Central memory CD4-positive, alpha-beta T cell (primary cell): ENCODE data around the gene NFYB.
A peak's percentile ranks its signal among the peaks of the same experiment; 100 is the strongest.

Experiments used
- DNase-seq: peaks from one replicate; pipeline ENCODE4 v3.0.0; 2022

The NFYB gene

DNA sequence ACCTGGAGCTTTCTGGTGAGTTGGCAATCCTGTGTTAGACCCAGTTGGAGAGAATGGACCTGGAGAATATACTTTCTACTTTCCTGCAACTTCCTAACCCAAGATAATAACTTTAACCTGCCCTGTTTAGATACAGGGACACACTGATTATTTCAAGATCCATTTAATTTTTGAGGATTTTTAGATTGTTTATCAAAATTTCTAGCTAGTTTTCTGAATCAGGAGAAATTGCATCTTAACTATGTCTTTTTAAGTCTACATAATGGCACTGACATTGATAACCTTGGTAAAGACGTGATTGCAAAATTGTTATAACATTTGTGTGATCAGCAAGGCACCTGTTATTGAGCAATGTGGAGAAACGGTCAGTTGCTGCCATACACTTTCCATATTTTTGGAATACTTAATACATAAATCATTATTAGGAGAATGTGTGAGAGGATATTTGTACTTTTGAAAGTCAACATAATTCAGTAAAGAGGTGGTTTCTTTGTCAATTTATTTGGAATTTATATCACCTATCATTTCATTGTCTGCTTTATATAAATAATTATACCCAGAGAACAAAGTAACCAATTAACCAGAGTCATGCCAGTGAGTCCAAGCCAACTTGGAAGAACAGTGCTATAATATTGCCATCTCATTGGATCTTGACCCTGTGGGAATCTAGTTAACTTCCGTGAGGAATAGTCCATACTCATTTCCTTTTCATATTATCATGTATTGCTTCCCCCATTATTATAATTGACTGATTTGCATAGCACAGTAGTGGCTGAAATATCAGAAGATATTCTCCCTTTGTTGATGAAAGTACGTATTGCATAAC, 28.4 kb downstream of the NFYB start:
- DNase-seq, result no peak

DNA sequence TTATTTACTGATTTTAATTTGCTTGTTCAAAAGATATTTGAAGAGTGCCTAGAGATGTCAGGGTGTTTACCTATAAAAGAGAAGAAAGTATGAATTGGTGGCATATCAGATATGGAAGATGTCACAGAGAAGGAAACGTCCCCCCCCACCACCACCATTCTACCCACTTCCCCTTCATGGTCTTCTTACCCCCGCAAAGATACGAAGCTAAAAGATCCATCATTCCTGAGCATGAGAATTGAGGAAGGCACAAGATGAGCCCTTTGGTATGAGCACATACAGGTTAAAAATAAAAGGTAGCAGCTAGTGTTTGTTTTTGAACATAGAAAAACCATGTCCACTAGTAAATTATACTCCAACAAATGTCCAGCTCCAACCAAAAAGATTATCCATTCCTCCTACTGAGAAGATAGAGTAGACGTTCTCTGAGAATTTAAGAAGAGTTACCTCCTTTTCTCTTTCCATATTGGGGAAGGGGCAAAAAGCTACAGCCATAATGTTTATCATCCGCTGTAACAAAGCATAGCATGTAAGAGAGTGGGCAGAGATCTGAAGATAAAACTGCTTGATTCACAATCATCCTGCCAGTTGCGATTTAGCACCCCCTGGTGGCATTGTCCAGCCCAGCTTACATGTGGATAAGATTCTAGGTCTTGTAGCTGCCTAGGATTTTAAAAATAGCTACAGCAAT, 29.1 kb downstream of the NFYB start:
- peak; percentile 70 for DNase-seq

DNA sequence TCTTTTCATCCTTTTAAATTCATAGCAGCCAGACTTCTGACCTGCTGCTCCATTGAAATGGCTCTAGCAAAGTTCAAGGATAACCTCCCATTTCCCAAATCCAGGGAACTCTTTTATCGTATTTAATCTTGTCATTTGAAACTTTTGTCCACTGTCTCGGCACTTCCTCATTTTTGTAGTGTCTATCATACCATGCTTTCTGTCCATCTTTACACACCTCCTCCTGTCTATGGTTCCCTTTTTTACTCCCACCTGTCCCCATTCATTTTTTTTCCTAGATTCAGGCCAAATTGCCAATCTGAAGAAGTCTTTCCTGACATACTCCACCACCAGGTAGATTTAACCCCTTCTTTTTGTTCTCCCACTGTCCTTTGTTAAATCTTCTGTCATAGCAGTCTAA, 31.0 kb downstream of the NFYB start:
- DNase-seq, result no peak

DNA sequence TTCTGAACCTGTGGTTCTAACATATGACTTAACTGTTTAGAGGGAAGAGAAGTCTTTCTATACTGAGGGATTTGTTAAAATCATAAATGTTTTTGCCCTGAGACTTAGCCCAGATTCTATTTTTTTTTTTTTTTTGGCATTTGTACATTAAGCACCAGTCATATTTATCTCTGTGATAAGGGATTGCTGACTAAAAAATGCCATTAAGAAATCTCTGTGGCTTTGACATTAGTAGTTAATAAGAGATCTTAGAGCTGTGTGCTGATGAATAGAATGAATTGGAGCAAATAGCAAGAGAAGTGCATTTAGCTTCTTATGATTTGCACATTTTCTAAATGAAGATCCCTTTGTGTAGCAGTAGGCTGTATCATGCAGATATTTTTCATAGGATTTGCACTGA, 32.5 kb downstream of the NFYB start:
- no peak for DNase-seq

DNA sequence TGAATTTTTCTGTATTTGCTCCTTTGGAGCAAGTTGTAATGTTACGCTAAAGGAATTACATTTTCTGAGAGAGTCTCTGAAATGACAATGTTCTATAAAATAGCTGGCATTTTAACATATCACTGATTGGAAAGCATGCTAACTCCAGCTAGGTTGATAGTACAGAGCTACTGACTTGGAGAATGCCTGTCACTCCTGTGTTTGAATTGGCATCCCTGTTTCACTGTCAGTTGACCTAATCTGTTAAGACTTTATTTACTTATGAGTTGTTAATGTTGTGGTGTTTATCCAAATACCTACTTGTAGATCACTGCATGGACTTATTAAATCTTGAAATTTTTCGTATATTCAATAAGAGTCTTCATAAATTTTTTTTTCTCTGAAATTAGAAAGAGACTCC, 40.1 kb downstream of the NFYB start:
- no peak for DNase-seq

DNA sequence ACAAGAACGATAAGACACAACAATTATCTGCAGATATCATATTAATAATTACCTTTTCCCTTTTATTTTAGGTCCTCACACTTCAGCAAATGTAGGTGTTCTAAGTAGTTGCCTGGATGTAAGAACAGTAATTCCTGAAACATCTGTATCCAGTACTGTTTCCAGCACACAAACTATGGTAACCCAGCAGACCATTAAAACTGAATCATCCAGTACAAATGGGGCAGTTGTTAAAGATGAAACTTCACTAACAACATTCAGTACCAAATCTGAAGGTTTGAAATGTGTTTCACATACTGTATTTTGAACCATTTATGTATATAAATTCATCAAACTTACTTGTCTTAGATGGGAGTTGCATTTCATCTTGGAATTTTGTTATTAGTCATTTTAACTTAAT, 42.7 kb downstream of the NFYB start:
- DNase-seq, result no peak

DNA sequence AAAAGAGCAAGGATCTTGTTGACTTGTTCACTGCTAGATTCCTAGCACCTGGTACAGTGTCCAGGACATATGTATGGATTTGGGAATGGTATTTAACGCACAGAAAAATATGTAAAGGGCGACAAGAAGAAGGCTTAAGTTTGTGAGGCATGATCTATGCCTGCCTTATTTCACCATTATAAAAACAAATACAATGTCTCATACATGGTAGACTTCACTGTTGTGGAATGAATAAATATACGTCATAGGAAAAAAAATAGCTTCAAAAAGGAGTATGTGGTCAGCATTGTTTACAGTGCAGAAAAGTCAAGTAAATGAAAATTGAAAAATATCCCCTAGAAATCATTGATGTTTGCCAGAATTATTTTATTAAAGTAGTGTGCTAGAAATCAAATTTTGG, 43.7 kb downstream of the NFYB start:
- no peak for DNase-seq

DNA sequence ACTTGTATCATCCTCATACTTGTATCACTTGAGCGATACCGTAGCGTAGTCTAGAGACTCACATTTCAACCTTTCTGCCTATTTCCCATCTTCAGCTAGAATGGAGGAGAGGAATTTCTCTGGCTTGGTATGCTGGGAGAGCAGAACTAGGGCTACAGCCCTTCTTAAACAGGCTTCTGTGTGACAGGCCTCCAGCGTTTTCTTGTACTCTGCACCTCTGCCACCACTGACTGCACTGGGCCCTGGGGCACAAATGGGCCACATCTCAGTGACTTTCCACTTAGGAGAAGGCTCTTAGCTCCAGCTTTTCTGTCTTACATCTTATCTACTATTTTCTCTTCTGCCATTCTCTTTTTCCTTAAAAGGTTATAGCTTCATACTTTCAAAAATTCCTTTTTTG, 46.9 kb downstream of the NFYB start:
- no peak for DNase-seq

DNA sequence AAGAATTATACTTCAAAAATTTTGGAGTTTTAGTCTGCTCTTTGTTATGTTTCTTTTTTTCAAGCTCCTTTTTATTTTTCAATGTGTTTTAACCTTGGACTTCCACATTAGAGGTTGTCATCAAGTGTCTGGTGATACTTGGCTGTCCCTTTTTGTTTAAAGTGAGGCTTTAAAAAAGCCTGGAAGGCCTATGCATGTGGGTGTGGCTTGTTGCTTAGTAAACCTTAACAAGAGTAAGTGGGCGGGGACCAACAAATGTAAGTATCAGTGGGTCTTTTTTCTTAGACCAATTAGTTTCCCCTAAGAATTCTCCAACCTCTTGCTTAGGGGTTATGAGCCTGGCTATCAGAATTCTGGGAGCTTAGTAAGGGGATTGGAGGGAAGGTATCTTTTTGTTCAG, 47.3 kb downstream of the NFYB start:
- DNase-seq, result no peak

DNA sequence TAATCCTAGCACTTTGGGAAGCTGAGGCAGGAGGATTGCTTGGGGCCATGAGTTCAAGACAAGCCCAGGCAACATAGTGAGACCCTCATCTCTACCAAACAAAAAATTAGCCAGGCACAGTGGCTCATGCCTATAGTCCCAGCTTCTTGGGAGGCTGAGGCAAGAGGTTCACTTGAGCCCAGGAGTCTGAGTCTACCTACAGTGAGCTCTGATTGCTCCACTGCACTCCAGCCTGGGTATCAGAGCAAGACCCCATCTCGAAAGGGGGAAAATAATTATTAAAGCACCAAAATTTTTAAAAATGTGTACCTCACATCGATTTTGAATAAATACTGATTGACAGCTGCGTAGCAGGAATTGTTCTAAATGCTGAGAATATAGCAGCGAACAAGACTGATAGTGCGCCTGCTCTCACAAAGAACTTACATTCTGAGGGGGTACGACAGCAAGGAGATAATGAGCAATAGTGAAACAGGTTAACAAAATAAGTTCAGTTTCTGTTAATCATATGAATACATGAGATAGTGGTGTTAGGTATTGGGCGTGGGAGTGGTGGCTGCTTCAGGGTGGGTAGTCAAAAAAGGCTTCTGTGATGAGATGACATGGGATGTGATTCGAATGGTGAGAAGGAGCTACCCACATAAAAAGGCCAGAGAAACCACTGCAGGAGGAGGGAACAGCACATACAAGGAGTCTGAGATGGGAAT, 54.1 kb downstream of the NFYB start:
- no peak for DNase-seq

DNA sequence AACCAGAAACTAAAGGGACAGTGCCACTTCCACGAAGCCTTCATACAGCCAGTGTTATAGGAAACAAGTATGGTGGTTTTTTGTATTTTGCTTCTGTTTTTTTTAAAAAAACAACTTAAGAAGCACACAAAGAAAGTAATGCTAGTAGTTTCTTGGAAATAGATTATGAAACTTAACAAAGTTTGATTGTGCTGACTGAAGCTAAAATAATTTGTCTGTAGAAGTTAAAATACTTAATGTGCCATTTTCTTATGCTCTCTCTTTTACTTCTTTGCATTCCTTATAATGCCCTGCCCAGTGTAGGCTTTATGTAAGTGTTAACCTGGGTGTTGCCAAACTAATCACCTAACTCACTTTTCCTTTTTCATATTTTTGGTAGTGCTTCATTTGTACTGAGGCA, 57.2 kb downstream of the NFYB start:
- no peak for DNase-seq

DNA sequence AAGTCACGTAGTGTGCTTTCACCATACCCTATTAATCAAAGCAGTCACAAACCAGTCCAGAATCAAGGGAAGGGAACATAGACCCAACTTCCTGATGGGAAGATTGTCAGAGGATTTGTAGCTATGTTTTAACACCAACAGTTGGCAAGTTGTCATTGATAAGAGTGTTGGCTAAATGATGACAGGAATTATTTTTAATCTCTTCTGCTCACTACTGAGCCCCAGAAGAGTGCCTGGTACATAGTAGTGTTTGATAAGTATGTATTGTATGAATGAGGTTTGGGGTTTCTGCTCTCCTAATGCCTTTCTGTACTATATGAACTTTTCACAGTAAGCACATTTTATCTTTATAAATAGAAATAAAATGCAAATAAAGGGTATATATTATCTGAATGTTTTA, 59.0 kb downstream of the NFYB start:
- DNase-seq, result no peak

DNA sequence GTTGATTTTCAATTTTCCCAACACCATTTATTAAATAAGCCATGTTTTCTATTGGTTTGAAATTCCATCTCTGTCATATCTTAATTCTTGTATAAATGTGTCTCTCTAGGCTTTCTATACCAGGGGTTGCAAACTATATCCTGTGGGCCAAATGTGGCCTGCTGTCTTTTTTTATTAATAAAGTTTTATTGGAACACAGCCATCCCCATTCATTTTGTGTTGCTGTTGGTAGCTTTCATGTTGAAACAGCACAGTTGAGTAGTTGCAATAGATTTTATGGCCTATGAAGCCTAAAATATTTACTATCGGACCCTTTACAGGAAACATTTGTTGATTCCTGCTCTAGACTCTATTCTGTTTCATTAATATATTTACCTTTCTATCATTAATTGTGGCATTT, 64.3 kb downstream of the NFYB start:
- DNase-seq, result no peak

DNA sequence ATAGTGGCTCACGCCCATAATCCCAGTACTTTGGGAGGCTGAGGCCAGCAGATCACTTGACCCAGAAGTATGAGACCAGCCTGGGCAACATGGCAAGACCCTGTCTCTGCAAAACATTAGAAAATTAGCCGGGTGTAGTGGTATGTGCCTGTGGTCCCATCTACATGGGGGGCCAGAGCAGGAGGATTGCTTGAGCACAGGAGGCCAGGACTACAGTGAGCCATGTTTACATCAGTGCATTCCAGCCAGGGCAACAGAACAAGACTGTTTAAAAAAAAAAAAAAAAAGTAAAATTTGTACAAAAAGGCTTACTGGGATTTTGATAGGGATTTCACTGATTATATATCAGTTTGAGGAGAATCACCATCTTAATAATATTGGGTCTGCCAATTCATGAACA, 65.9 kb downstream of the NFYB start:
- DNase-seq, result no peak
